Measurements from ENCODE around the gene ATRX.
A peak's percentile ranks its signal among the peaks of the same experiment; 100 is the strongest.
"Not testable (repeated sequence)": the region's sequence is repeated elsewhere in the genome, so short reads cannot be mapped to it uniquely, and the experiment has no call there.

ATRX gene

GRCh38 chrX:77785486-77786364, at the start of gene ATRX:
TSS of gene ATRX (minus strand) at chrX:77786216. CDS start at chrX:77786001, 215 bp downstream.
- DNase-seq (ENCODE audit: extremely low read depth, low read depth) = peak; percentile 32
- TF ChIP-seq CTCF (IDR thresholded peaks at IDR 0.05; ENCODE audit: low read depth, low read length, missing control alignments) = no peak
- peak within 1 kb of the TSS; percentile 63 for H3K4me3 ChIP-seq (replicated peaks; ENCODE audit: low read depth, low read length)

GRCh38 chrX:77831544-77831943, 45.5 kb upstream of the ATRX start:
- not testable (repeated sequence) for H3K4me3 ChIP-seq (replicated peaks; ENCODE audit: low read depth, low read length); DNase-seq (ENCODE audit: extremely low read depth, low read depth)

- not testable (repeated sequence) for DNase-seq (ENCODE audit: extremely low read depth, low read depth)
Observed at GRCh38 chrX:77821989-77822388, 36.0 kb upstream of the ATRX start.

GRCh38 chrX:77820091-77820727, 34.2 kb upstream of the ATRX start:
- H3K4me3 ChIP-seq (replicated peaks; ENCODE audit: low read depth, low read length) = no peak overlapping the region
- DNase-seq (ENCODE audit: extremely low read depth, low read depth) = no peak
- no peak for TF ChIP-seq CTCF (IDR thresholded peaks at IDR 0.05; ENCODE audit: low read depth, low read length, missing control alignments)

More at GRCh38 chrX:77821989-77822388, 36.0 kb upstream of the ATRX start:
- H3K4me3 ChIP-seq (replicated peaks; ENCODE audit: low read depth, low read length) = not testable (repeated sequence)

- TF ChIP-seq CTCF (IDR thresholded peaks at IDR 0.05; ENCODE audit: low read depth, low read length, missing control alignments) = no peak
- no peak overlapping the region for H3K4me3 ChIP-seq (replicated peaks; ENCODE audit: low read depth, low read length)
- no peak for DNase-seq (ENCODE audit: extremely low read depth, low read depth)
Observed at GRCh38 chrX:77814210-77814609, 28.2 kb upstream of the ATRX start.

GRCh38 chrX:77802201-77802600, 16.2 kb upstream of the ATRX start:
- no peak for TF ChIP-seq CTCF (IDR thresholded peaks at IDR 0.05; ENCODE audit: low read depth, low read length, missing control alignments)
- H3K4me3 ChIP-seq (replicated peaks; ENCODE audit: low read depth, low read length) = no peak overlapping the region
- no peak for DNase-seq (ENCODE audit: extremely low read depth, low read depth)

- no peak for DNase-seq (ENCODE audit: extremely low read depth, low read depth)
- no peak overlapping the region for H3K4me3 ChIP-seq (replicated peaks; ENCODE audit: low read depth, low read length)
- TF ChIP-seq CTCF (IDR thresholded peaks at IDR 0.05; ENCODE audit: low read depth, low read length, missing control alignments) = no peak
Observed at GRCh38 chrX:77795124-77795523, 9.1 kb upstream of the ATRX start.

Data from HFF-Myc (cell line).